Measurements from ENCODE around the gene SEMA3A. TPM values are rescaled to one million over a fixed set of nuclear protein-coding genes. Genes with fewer than 3 reads are reported as not detected.

The SEMA3A gene
- total and polyA plus RNA-seq, 4 donors, result 0.13 to 0.56 (median 0.20) TPM

DNA sequence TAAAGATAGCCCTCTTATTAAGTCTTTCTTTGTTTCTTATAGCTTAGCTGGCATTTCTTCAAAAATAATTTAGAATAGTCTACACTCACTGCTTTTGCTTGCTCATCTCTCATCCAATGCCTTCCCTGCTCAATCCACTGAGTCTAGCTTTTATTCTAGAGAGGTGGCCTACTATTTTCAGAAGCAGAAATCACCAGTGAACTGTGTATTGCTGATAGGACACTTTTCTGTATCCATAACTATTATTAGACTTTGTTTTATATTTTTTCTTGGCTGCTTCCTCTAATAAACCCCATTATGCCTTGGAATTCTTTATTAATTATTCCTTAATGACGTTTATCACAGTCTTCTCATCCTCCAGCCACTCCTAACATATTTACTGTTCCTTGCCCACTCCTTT, 206.8 kb downstream of the SEMA3A start:
- H3K4me3 ChIP-seq (ENCODE audit: low read depth in 1 of 3, low read length in 3 of 3), result no peak overlapping the region
- DNase-seq (ENCODE audit: low spot score), result no peak
- 43% methylated on average over 1 of the region's 1 CpG for WGBS

DNA sequence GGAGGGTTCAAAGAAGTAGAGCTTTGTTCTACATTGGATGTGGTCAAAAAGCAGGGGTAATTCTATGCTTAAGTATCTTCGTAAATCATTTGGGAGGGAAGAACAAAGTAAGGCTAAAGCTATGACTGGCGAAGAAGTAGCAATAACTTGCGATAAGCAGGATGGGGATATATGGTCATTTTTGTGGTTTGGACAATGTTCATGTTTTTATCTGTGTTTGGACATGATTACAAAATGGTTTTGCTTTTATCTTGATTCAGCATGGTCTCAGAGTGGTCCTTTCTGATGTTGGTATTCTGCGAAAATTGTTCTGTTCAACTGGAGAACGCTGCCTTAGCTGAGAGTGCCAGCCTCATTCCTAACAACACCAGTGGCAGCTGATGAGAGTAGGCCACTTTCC, 208.8 kb downstream of the SEMA3A start:
- 94% methylated on average over 5 of the region's 5 CpGs for WGBS
- TF ChIP-seq, protein P1, sequence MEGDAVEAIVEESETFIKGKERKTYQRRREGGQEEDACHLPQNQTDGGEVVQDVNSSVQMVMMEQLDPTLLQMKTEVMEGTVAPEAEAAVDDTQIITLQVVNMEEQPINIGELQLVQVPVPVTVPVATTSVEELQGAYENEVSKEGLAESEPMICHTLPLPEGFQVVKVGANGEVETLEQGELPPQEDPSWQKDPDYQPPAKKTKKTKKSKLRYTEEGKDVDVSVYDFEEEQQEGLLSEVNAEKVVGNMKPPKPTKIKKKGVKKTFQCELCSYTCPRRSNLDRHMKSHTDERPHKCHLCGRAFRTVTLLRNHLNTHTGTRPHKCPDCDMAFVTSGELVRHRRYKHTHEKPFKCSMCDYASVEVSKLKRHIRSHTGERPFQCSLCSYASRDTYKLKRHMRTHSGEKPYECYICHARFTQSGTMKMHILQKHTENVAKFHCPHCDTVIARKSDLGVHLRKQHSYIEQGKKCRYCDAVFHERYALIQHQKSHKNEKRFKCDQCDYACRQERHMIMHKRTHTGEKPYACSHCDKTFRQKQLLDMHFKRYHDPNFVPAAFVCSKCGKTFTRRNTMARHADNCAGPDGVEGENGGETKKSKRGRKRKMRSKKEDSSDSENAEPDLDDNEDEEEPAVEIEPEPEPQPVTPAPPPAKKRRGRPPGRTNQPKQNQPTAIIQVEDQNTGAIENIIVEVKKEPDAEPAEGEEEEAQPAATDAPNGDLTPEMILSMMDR (IDR thresholded peaks at IDR 0.05; ENCODE audit: low read depth, low read length, missing input control), result no peak
- TF ChIP-seq FOXA1 (IDR thresholded peaks at IDR 0.05), result no peak
- TF ChIP-seq RAD21 (IDR thresholded peaks at IDR 0.05), result no peak
- no peak for TF ChIP-seq TAF1 (conservative IDR thresholded peaks at IDR 0.05)
- TF ChIP-seq, protein P2, sequence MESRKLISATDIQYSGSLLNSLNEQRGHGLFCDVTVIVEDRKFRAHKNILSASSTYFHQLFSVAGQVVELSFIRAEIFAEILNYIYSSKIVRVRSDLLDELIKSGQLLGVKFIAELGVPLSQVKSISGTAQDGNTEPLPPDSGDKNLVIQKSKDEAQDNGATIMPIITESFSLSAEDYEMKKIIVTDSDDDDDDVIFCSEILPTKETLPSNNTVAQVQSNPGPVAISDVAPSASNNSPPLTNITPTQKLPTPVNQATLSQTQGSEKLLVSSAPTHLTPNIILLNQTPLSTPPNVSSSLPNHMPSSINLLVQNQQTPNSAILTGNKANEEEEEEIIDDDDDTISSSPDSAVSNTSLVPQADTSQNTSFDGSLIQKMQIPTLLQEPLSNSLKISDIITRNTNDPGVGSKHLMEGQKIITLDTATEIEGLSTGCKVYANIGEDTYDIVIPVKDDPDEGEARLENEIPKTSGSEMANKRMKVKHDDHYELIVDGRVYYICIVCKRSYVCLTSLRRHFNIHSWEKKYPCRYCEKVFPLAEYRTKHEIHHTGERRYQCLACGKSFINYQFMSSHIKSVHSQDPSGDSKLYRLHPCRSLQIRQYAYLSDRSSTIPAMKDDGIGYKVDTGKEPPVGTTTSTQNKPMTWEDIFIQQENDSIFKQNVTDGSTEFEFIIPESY (IDR thresholded peaks at IDR 0.05), result no peak
- no peak for TF ChIP-seq GABPA (IDR thresholded peaks at IDR 0.05 in 1 of 2, conservative IDR thresholded peaks at IDR 0.05 in 1 of 2)
- no peak for TF ChIP-seq RXRA (IDR thresholded peaks at IDR 0.05)
- TF ChIP-seq NR2F2 (IDR thresholded peaks at IDR 0.05), result no peak

More for the DNA sequence above, 206.8 kb downstream of the SEMA3A start:
- no peaks in the 10 kb centered on the region for H3K9me3 ChIP-seq (ENCODE audit: control insufficient read depth in 4 of 4, low read length in 3 of 4)
- H3K4me1 ChIP-seq (ENCODE audit: control insufficient read depth in 4 of 4, insufficient read depth in 4 of 4, low read length in 3 of 4), result no peaks in the 10 kb centered on the region
- H3K9ac ChIP-seq (ENCODE audit: low read depth in 1 of 2, low read length in 2 of 2), result no peak overlapping the region
- H3K27ac ChIP-seq (ENCODE audit: low read depth in 1 of 2, low read length in 2 of 2), result no peak overlapping the region
- TF ChIP-seq GABPA (IDR thresholded peaks at IDR 0.05 in 1 of 2, conservative IDR thresholded peaks at IDR 0.05 in 1 of 2), result no peak
- no peak for TF ChIP-seq RXRA (IDR thresholded peaks at IDR 0.05)
- TF ChIP-seq, protein P3, sequence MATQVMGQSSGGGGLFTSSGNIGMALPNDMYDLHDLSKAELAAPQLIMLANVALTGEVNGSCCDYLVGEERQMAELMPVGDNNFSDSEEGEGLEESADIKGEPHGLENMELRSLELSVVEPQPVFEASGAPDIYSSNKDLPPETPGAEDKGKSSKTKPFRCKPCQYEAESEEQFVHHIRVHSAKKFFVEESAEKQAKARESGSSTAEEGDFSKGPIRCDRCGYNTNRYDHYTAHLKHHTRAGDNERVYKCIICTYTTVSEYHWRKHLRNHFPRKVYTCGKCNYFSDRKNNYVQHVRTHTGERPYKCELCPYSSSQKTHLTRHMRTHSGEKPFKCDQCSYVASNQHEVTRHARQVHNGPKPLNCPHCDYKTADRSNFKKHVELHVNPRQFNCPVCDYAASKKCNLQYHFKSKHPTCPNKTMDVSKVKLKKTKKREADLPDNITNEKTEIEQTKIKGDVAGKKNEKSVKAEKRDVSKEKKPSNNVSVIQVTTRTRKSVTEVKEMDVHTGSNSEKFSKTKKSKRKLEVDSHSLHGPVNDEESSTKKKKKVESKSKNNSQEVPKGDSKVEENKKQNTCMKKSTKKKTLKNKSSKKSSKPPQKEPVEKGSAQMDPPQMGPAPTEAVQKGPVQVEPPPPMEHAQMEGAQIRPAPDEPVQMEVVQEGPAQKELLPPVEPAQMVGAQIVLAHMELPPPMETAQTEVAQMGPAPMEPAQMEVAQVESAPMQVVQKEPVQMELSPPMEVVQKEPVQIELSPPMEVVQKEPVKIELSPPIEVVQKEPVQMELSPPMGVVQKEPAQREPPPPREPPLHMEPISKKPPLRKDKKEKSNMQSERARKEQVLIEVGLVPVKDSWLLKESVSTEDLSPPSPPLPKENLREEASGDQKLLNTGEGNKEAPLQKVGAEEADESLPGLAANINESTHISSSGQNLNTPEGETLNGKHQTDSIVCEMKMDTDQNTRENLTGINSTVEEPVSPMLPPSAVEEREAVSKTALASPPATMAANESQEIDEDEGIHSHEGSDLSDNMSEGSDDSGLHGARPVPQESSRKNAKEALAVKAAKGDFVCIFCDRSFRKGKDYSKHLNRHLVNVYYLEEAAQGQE (IDR thresholded peaks at IDR 0.05), result no peak
- no peak for TF ChIP-seq YY1 (IDR thresholded peaks at IDR 0.05)
- no peak for TF ChIP-seq JUND (IDR thresholded peaks at IDR 0.05)
- TF ChIP-seq HNF4A (conservative IDR thresholded peaks at IDR 0.05), result no peak
- TF ChIP-seq FOXA1 (IDR thresholded peaks at IDR 0.05), result no peak
- TF ChIP-seq, protein P4, sequence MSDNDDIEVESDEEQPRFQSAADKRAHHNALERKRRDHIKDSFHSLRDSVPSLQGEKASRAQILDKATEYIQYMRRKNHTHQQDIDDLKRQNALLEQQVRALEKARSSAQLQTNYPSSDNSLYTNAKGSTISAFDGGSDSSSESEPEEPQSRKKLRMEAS (IDR thresholded peaks at IDR 0.05), result no peak
- TF ChIP-seq, protein P5, sequence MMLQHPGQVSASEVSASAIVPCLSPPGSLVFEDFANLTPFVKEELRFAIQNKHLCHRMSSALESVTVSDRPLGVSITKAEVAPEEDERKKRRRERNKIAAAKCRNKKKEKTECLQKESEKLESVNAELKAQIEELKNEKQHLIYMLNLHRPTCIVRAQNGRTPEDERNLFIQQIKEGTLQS (IDR thresholded peaks at IDR 0.05), result no peak
- TF ChIP-seq TAF1 (conservative IDR thresholded peaks at IDR 0.05), result no peak
- TF ChIP-seq, protein P1 (IDR thresholded peaks at IDR 0.05; ENCODE audit: low read depth, low read length, missing input control), result no peak
- TF ChIP-seq, protein P2 (IDR thresholded peaks at IDR 0.05), result no peak
- no peak for TF ChIP-seq NR2F2 (IDR thresholded peaks at IDR 0.05)
- no peak for TF ChIP-seq FOXA2 (IDR thresholded peaks at IDR 0.05)
- no peak for TF ChIP-seq HNF4G (IDR thresholded peaks at IDR 0.05)
- TF ChIP-seq SP1 (IDR thresholded peaks at IDR 0.05), result no peak
- TF ChIP-seq RAD21 (IDR thresholded peaks at IDR 0.05), result no peak
- no peak for TF ChIP-seq EGR1 (IDR thresholded peaks at IDR 0.05; ENCODE audit: low read depth in 2 of 2)
- H3K36me3 ChIP-seq (ENCODE audit: control insufficient read depth in 4 of 4, insufficient read depth in 3 of 4, low read depth in 1 of 4, low read length in 3 of 4), result no peaks in the 10 kb centered on the region
- no peaks in the 10 kb centered on the region for H3K27me3 ChIP-seq (ENCODE audit: control insufficient read depth in 4 of 4, insufficient read depth in 4 of 4, low read length in 3 of 4)

More for the DNA sequence above, 208.8 kb downstream of the SEMA3A start:
- Histone ChIP-seq H3K27me3 (ENCODE audit: control insufficient read depth in 4 of 4, insufficient read depth in 4 of 4, low read length in 3 of 4) (no peaks in the 10 kb centered on the region), H3K4me3 (ENCODE audit: low read depth in 1 of 3, low read length in 3 of 3) (no peak overlapping the region), H3K27ac (ENCODE audit: low read depth in 1 of 2, low read length in 2 of 2) (no peak overlapping the region), H3K36me3 (ENCODE audit: control insufficient read depth in 4 of 4, insufficient read depth in 3 of 4, low read depth in 1 of 4, low read length in 3 of 4) (no peaks in the 10 kb centered on the region), H3K4me1 (ENCODE audit: control insufficient read depth in 4 of 4, insufficient read depth in 4 of 4, low read length in 3 of 4) (no peaks in the 10 kb centered on the region), H3K9ac (ENCODE audit: low read depth in 1 of 2, low read length in 2 of 2) (no peak overlapping the region), H3K9me3 (ENCODE audit: control insufficient read depth in 4 of 4, low read length in 3 of 4) (no peaks in the 10 kb centered on the region)
- DNase-seq (ENCODE audit: low spot score), result no peak

Measured in liver (tissue), 9 donors.